Osteoblast (primary cell): ENCODE data around the gene KIF24. TPM values are rescaled to one million over a fixed set of nuclear protein-coding genes. Genes with fewer than 3 reads are reported as not detected.
A peak's percentile ranks its signal among the peaks of the same experiment; 100 is the strongest.

Experiments
- DNase-seq: peaks from one replicate; pipeline ENCODE4 v3.0.0; 2011; ENCODE audit warnings: low spot score, mixed read lengths; ENCODE audit not compliant: insufficient read length; ENCODE audit errors: missing footprints
- H2AFZ ChIP-seq: 2 replicates; pipeline ENCODE4 v1.6.0; 2011; ENCODE audit warnings: mild to moderate bottlenecking, low read length
- H3K27ac ChIP-seq: 2 replicates; pipeline ENCODE4 v1.5.1; 2011; ENCODE audit warnings: mild to moderate bottlenecking, low read depth, low read length, moderate library complexity
- H3K27me3 ChIP-seq: 2 replicates; pipeline ENCODE4 v1.6.0; 2012; ENCODE audit warnings: mild to moderate bottlenecking, control low read depth, inconsistent platforms, low read length, moderate library complexity; ENCODE audit not compliant: insufficient read depth
- H3K36me3 ChIP-seq: 2 replicates; pipeline ENCODE4 v1.5.1; 2011; ENCODE audit warnings: mild to moderate bottlenecking, low read length, control low read depth, moderate library complexity; ENCODE audit not compliant: insufficient read depth
- H3K4me1 ChIP-seq: 2 replicates; pipeline ENCODE4 v1.5.1; 2011; ENCODE audit warnings: mild to moderate bottlenecking, low read length, control low read depth, moderate library complexity; ENCODE audit not compliant: insufficient read depth
- H3K4me2 ChIP-seq: 2 replicates; pipeline ENCODE4 v1.6.0; 2011; ENCODE audit warnings: mild to moderate bottlenecking, low read length; ENCODE audit not compliant: insufficient read depth
- H3K4me3 ChIP-seq: fragments of 200-600 bp; sonication (generic); 3 replicates; pipeline ENCODE4 v1.5.1; 2012; ENCODE audit warnings: mild to moderate bottlenecking, low read length, inconsistent platforms; ENCODE audit not compliant: insufficient read depth
- H3K79me2 ChIP-seq: 2 replicates; pipeline ENCODE4 v1.6.0; 2012; ENCODE audit warnings: mild to moderate bottlenecking, low read length, control low read depth, inconsistent platforms; ENCODE audit not compliant: insufficient read depth
- H3K9me3 ChIP-seq: 2 replicates; pipeline ENCODE4 v1.5.1; 2011; ENCODE audit warnings: low read depth, low read length, control low read depth
- H4K20me1 ChIP-seq: 2 replicates; pipeline ENCODE4 v1.6.0; 2012; ENCODE audit warnings: mild to moderate bottlenecking, low read length, control low read depth; ENCODE audit not compliant: insufficient read depth
- CTCF ChIP-seq: IDR thresholded peaks from 2 replicates; pipeline ENCODE4 v1.5.1; 2011; ENCODE audit warnings: mild to moderate bottlenecking, low read depth, low read length, moderate library complexity; ENCODE audit errors: extremely low read depth
- total RNA-seq: library from RNA; depleted of rRNA; stranded (reverse); fragments of >200 nt; gene quantifications from 2 replicates; pipeline ENCODE4 v1.2.3, GENCODE V29; 2012

KIF24 gene
- total RNA-seq, 1 donor: 1.8 TPM

- Histone ChIP-seq H3K9me3 (no peaks in the 10 kb centered on the region), H3K27me3 (no peaks in the 10 kb centered on the region), H3K79me2 (peaks cover 49% of the 10 kb centered on the region), H3K27ac (peak overlapping the region; percentile 89), H3K4me3 (peak overlapping the region; percentile 91), H2AFZ (peak overlapping the region; percentile 97), H3K36me3 (no peaks in the 10 kb centered on the region), H4K20me1 (peaks cover 14% of the 10 kb centered on the region), H3K4me2 (peak overlapping the region; percentile 94), H3K4me1 (peaks cover 21% of the 10 kb centered on the region)
- DNase-seq: peak; percentile 29
- TF ChIP-seq CTCF: no peak
Measured at GRCh38 chr9:34328500-34328986, 525 bp downstream of the KIF24 start.

GRCh38 chr9:34326690-34327089, 2.4 kb downstream of the KIF24 start:
- DNase-seq: no peak
- Histone ChIP-seq H3K79me2 (peaks cover 42% of the 10 kb centered on the region), H3K9me3 (no peaks in the 10 kb centered on the region), H4K20me1 (no peaks in the 10 kb centered on the region), H3K4me3 (no peak overlapping the region), H3K36me3 (no peaks in the 10 kb centered on the region), H3K27me3 (no peaks in the 10 kb centered on the region), H3K4me1 (peaks cover 25% of the 10 kb centered on the region), H3K4me2 (no peak overlapping the region), H2AFZ (no peak overlapping the region), H3K27ac (peak overlapping the region; percentile 63)
- no peak for TF ChIP-seq CTCF

DNA sequence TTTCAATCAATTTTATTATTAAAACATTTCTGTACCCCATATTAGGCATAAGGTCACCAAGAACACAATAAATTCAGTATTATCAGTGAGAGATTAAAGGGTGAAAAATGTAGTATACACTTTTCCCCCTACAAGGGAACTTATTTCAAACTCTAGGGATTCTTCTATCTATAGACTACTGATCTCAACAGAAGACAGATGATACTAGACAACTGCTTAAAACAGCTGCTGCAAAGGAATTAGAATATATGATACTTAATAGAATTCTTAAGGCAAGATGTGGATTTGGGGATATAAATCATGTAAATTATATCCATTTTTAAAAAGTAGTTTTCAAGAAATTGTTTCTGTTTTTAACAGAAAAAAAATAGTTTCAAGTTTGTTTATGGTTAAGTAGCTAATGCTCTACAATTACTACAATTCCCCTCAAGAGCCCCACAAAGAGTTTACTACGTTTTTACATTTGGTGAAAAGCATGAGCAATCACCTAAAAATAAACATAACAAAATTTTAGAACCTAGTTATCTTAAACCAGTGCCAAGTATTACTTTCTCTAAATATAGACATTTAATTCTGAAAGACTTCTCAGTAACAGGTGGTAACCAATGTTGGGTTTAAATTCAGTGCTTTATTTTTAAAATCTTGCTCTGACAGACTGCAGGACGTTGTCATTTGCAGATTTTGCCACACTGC, 6.0 kb downstream of the KIF24 start:
- no peak overlapping the region for H3K4me2 ChIP-seq
- H3K4me3 ChIP-seq: no peak overlapping the region
- no peak for DNase-seq
- no peak overlapping the region for H3K27ac ChIP-seq
- no peaks in the 10 kb centered on the region for H3K36me3 ChIP-seq
- H3K9me3 ChIP-seq: no peaks in the 10 kb centered on the region
- no peak for TF ChIP-seq CTCF
- H3K79me2 ChIP-seq: peaks cover 32% of the 10 kb centered on the region
- no peak overlapping the region for H2AFZ ChIP-seq
- H3K4me1 ChIP-seq: peaks cover 18% of the 10 kb centered on the region
- no peaks in the 10 kb centered on the region for H4K20me1 ChIP-seq
- H3K27me3 ChIP-seq: no peaks in the 10 kb centered on the region

- no peaks in the 10 kb centered on the region for H4K20me1 ChIP-seq
- peaks cover 13% of the 10 kb centered on the region for H3K4me1 ChIP-seq
- H3K4me2 ChIP-seq: no peak overlapping the region
- DNase-seq: no peak
- no peaks in the 10 kb centered on the region for H3K36me3 ChIP-seq
- TF ChIP-seq CTCF: no peak
- H3K27ac ChIP-seq: no peak overlapping the region
- no peaks in the 10 kb centered on the region for H3K9me3 ChIP-seq
- no peak overlapping the region for H2AFZ ChIP-seq
- H3K4me3 ChIP-seq: no peak overlapping the region
- no peaks in the 10 kb centered on the region for H3K27me3 ChIP-seq
- H3K79me2 ChIP-seq: peaks cover 19% of the 10 kb centered on the region
Measured at GRCh38 chr9:34321451-34321850, 7.6 kb downstream of the KIF24 start.
